GM12878 (cell line): ENCODE measurements around the gene PPP1CC. TPM values are rescaled to one million over a fixed set of nuclear protein-coding genes. Genes with fewer than 3 reads are reported as not detected.
A peak's percentile ranks its signal among the peaks of the same experiment; 100 is the strongest.

Experiments used
- ATAC-seq: fragments of 200-7000 bp; cut with Tn5 transposase; 3 replicates; pipeline ENCODE4 v1.9.1; 2020; ENCODE audit warnings: mild to moderate bottlenecking, moderate library complexity
- BruUV-seq: library from RNA; stranded (reverse); fragments of 400-500 nt; replicated peaks from 2 replicates; lab custom pipeline; 2021; lab: Mats Ljungman, UMichigan
- CTCF ChIA-PET: fragments of 300-600 bp; sonication (Branson Sonifier 250); formaldehyde crosslinking; extraction: SDS; loops from one replicate; lab custom pipeline; 2021; ENCODE audit warnings: inconsistent platforms; lab: Yijun Ruan, JAX
- POLR2A ChIA-PET: fragments of 350-600 bp; formaldehyde crosslinking; extraction: SDS; loops from one replicate; lab custom pipeline; 2021; ENCODE audit warnings: inconsistent platforms; lab: Charles Lee
- RAD21 ChIA-PET: fragments of 300-600 bp; sonication (Branson Sonifier 250); formaldehyde crosslinking; loops from one replicate; lab custom pipeline; 2023; ENCODE audit warnings: antibody characterized with exemption; ENCODE audit not compliant: unreplicated experiment; lab: Charles Lee
- SMC1A ChIA-PET: fragments of 300-600 bp; sonication (Branson Sonifier 250); formaldehyde crosslinking; loops from one replicate; lab custom pipeline; 2023; ENCODE audit not compliant: unreplicated experiment, uncharacterized antibody; lab: Charles Lee
- DNase-seq: peaks from one replicate; pipeline ENCODE4 v3.0.0-alpha.2; 2011; ENCODE audit warnings: low read depth, low spot score
- FAIRE-seq: peaks from 3 replicates; lab custom pipeline; 2011; peaks lifted over from hg19 to GRCh38; lab: Jason Lieb, UNC
- H2AFZ ChIP-seq: 2 replicates; pipeline ENCODE4 v1.6.0; 2011; ENCODE audit warnings: low read depth, low read length, control low read depth; ENCODE audit not compliant: control insufficient read depth
- H3K27ac ChIP-seq: 2 replicates; pipeline ENCODE4 v1.5.1; 2011; ENCODE audit warnings: control low read depth; ENCODE audit not compliant: control insufficient read depth, insufficient read depth
- H3K27me3 ChIP-seq, 2 experiments: replicated peaks in 1 of 2; 2 replicates each; pipeline versions ENCODE4 v1.6.0 to v1.6.1; 2011; ENCODE audit warnings: low read length in 1 of 2; ENCODE audit not compliant: control insufficient read depth in 2 of 2, insufficient read depth in 2 of 2
- H3K36me3 ChIP-seq, 2 experiments: 2 replicates each; pipeline ENCODE4 v1.5.1; 2011; ENCODE audit warnings: low read length in 1 of 2; ENCODE audit not compliant: control insufficient read depth in 2 of 2, insufficient read depth in 2 of 2
- H3K4me1 ChIP-seq: 2 replicates; pipeline ENCODE4 v1.6.1; 2011; ENCODE audit warnings: mild to moderate bottlenecking, low read length, moderate library complexity, mixed read lengths; ENCODE audit not compliant: control insufficient read depth, insufficient read depth
- H3K4me2 ChIP-seq: 2 replicates; pipeline ENCODE4 v1.6.0; 2011; ENCODE audit warnings: control low read depth; ENCODE audit not compliant: control insufficient read depth, insufficient read depth
- H3K4me3 ChIP-seq: fragments of 200-600 bp; sonication (generic); 2 replicates; pipeline ENCODE4 v1.5.1; 2016
- H3K79me2 ChIP-seq: 2 replicates; pipeline ENCODE4 v1.6.0; 2011; ENCODE audit warnings: low read length; ENCODE audit not compliant: control insufficient read depth, insufficient read depth
- H3K9ac ChIP-seq: 2 replicates; pipeline ENCODE4 v1.8.0; 2011; ENCODE audit warnings: low read length, control low read depth, mixed read lengths; ENCODE audit not compliant: control insufficient read depth, insufficient read depth
- H3K9me3 ChIP-seq: replicated peaks from 3 replicates; pipeline ENCODE4 v1.5.1; 2011; ENCODE audit warnings: mild to moderate bottlenecking, low read length; ENCODE audit not compliant: control insufficient read depth, insufficient read depth
- H4K20me1 ChIP-seq: 2 replicates; pipeline ENCODE4 v1.6.0; 2011; ENCODE audit not compliant: control insufficient read depth, insufficient read depth
- CREB1 ChIP-seq: IDR thresholded peaks from 2 replicates; pipeline ENCODE4 v1.6.1; 2012; ENCODE audit warnings: low read depth, mild to moderate bottlenecking, inconsistent platforms
- EED ChIP-seq: sonication (generic); IDR thresholded peaks from 2 replicates; pipeline ENCODE4 v1.6.1; 2016; ENCODE audit warnings: antibody characterized with exemption, low read depth
- PKNOX1 ChIP-seq: fragments of 450-650 bp; IDR thresholded peaks from 2 replicates; pipeline ENCODE4 v1.6.1; 2016; ENCODE audit warnings: mild to moderate bottlenecking
- POLR2AphosphoS2 ChIP-seq: IDR thresholded peaks from 2 replicates; pipeline ENCODE4 v1.6.1; 2011; ENCODE audit warnings: low read depth, mild to moderate bottlenecking, low read length, improper control_type of control experiment, moderate library complexity
- SKIL ChIP-seq: fragments of 450-650 bp; IDR thresholded peaks from 2 replicates; pipeline ENCODE4 v1.6.1; 2017; ENCODE audit warnings: mild to moderate bottlenecking, low read depth, inconsistent platforms; ENCODE audit not compliant: poor library complexity, severe bottlenecking
- WGBS: methylation state at CpG from one replicate; pipeline ENCODE4 v1.1.6; 2016; ENCODE audit warnings: low lambda C conversion rate; ENCODE audit not compliant: insufficient replicate concordance, insufficient coverage; ENCODE audit errors: missing lambda C conversion rate; 5-methylcytosine and 5-hydroxymethylcytosine counted together
- in situ Hi-C: fragments of 300-500 bp; cut with MboI; formaldehyde crosslinking; loops from 9 replicates; pipeline ENCODE4 v1.14.3; 2018; ENCODE audit warnings: mixed read lengths
- intact Hi-C: fragments of 100-400 bp; cut with micrococcal nuclease; formaldehyde crosslinking; loops from one replicate; pipeline ENCODE4 v1.14.2; 2022; ENCODE audit not compliant: unreplicated experiment
- polyA plus RNA-seq, 11 experiments: library from polyadenylated mRNA; depleted of rRNA in 4 of 11; unstranded in 6 of 11; stranded (reverse) in 5 of 11; fragments of >200 nt; fragmentation: Nextera tagmentation in 4 of 11; fragmentation: Illumina TruSeq in 1 of 11; extraction: Ambion mirVana in 4 of 11; extraction: Trizol in 1 of 11; gene quantifications; 1 replicate in 1 of 11; 2 replicates in 10 of 11; pipeline versions ENCODE4 v1.2.1 to v1.2.3, GENCODE V29; 2011 to 2016; ENCODE audit warnings: inconsistent platforms in 2 of 11, missing spikeins in 2 of 11, low read depth in 1 of 11
- total RNA-seq, 4 experiments: library from RNA; depleted of rRNA in 3 of 4; stranded (reverse); fragments of >200 nt in 3 of 4; fragmentation: Illumina TruSeq in 1 of 4; extraction: Trizol in 1 of 4; gene quantifications; 2 replicates each; pipeline versions ENCODE4 v1.2.1 to v1.2.3, GENCODE V29; 2013 to 2021

The PPP1CC gene
- total and polyA plus RNA-seq, 10 of the 15 experiments (the other 5 are each of a cell fraction or from before 2014, with no cell fraction given) = 64.4 to 279 (median 157) TPM

GRCh38 chr12:110693731-110694130 lies 49.0 kb downstream of the PPP1CC start (continued):
- TF ChIP-seq POLR2AphosphoS2 (no peak), PKNOX1 (no peak), SKIL (no peak)
- TF ChIP-seq, all 136 proteins: peak for 0

GRCh38 chr12:110690127-110690430 lies 52.6 kb downstream of the PPP1CC start:
- no peaks in the 10 kb centered on the region for H4K20me1 ChIP-seq
- RAD21 ChIA-PET = interaction anchor here (0.8 to 1.8 kb wide), 7 partner anchors 8 to 90 kb away, joined by 3 to 10 read pairs (median 4); no protein-coding TSS in a partner anchor
- peak overlapping the region; percentile 85 for H3K27ac ChIP-seq
- 36% methylated on average over 4 of the region's 4 CpGs for WGBS
- no peaks in the 10 kb centered on the region for H3K27me3 ChIP-seq
- H2AFZ ChIP-seq = peak overlapping the region; percentile 81
- H3K4me2 ChIP-seq = peak overlapping the region; percentile 92
- SMC1A ChIA-PET = interaction anchor here (1.0 to 1.8 kb wide), 7 partner anchors 26 to 88 kb away, joined by 3 to 11 read pairs (median 4); no protein-coding TSS in a partner anchor
- CTCF ChIA-PET = interaction anchor here (0.7 to 1.5 kb wide), 5 partner anchors 8 to 240 kb away, joined by 3 to 7 read pairs (median 4); partner anchors contain the start of gene ARPC3
- ATAC-seq = no peak
- BruUV-seq = no TSS peak
- peaks cover 37% of the 10 kb centered on the region for H3K4me1 ChIP-seq
- H3K36me3 ChIP-seq = peaks cover 2 to 3% of the 10 kb centered on the region in 2 experiments; a peak in 1 of 4 replicates
- no peak for TF ChIP-seq CREB1
- TF ChIP-seq EED = peak; percentile 5; the same call in 1 of the 2 replicates
- intact Hi-C loops (no loop called here), in situ Hi-C loops (no loop called here)
- H3K9ac ChIP-seq = peak overlapping the region; percentile 74
- peak overlapping the region; percentile 66; the same call in 1 of the 2 replicates for H3K4me3 ChIP-seq
- FAIRE-seq = no peak
- H3K79me2 ChIP-seq = peaks cover 38% of the 10 kb centered on the region
- POLR2A ChIA-PET = interaction anchor here (0.5 to 2.3 kb wide), 7 partner anchors 8 to 234 kb away, joined by 3 to 16 read pairs (median 4); no protein-coding TSS in a partner anchor
- H3K9me3 ChIP-seq = no peaks in the 10 kb centered on the region; the same call in 2 of the 3 replicates
- no peak for DNase-seq
